ENCODE results near the gene ATP1B1. TPM values are rescaled to one million over a fixed set of nuclear protein-coding genes. Genes with fewer than 3 reads are reported as not detected.

ATP1B1 gene
- total and polyA plus RNA-seq, 2 of the 13 experiments (the other 11 are each of a cell fraction or from before 2014, with no cell fraction given): 134 to 135 TPM

DNA sequence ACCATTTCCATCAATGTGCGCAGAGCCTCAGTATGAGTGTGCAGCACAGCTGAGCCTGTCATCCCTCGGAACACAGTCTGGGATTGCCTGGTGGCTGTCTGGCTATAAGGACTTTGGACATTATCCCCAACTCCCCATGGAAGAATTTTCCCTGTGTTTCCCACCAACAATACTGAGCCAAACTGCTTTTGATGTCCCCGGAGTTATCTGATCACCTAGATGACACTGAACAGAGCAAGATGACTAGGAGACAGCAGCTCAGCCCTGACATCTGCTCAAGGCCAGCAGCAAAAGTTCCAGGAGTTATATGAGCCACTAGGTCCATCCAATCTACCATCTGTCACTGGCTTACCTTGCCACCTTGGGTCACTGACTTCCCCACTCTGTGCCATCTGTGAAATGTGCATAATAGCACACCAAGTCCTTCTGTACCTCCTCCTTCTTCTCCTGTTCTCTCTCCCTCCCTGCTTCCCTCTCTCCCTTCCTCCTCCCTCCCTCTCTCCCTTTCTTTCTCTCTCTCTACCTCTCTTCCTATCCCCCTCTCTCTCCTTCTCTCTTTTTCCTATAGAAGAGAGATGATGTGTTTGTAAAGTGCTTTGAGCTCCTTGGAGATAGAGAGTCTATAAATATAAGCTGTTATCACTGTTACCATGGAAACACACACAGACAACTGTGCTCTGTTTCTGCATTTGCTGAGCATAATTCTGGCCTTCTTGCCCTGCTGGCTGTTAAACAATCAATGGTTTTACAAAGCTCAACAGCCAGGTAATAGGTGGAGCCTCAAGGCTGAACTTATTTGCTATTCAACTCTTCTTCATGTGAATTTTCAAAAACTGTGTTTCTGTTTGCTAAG is 19.7 kb upstream of the ATP1B1 start (continued):
- TF ChIP-seq ZNF431 (CRISPR knock-in tag; IDR thresholded peaks at IDR 0.05; ENCODE audit: borderline replicate concordance, low read depth) (no peak), MZF1 (CRISPR knock-in tag; IDR thresholded peaks at IDR 0.05; ENCODE audit: borderline replicate concordance) (no peak), NFE2 (CRISPR knock-in tag; IDR thresholded peaks at IDR 0.05) (no peak), ZBTB14 (CRISPR knock-in tag; IDR thresholded peaks at IDR 0.05) (no peak), ZNF570 (CRISPR knock-in tag; IDR thresholded peaks at IDR 0.05; ENCODE audit: borderline replicate concordance) (no peak), ARID5B (CRISPR knock-in tag; IDR thresholded peaks at IDR 0.05) (peak; percentile 64), HNF1A (IDR thresholded peaks at IDR 0.05; ENCODE audit: low read depth) (no peak), HNF1A (CRISPR knock-in tag; IDR thresholded peaks at IDR 0.05; ENCODE audit: borderline replicate concordance) (no peak), ZNF75D (CRISPR knock-in tag; IDR thresholded peaks at IDR 0.05; ENCODE audit: borderline replicate concordance) (no peak), THRA (CRISPR knock-in tag; IDR thresholded peaks at IDR 0.05; ENCODE audit: borderline replicate concordance) (no peak), CENPX (CRISPR knock-in tag; IDR thresholded peaks at IDR 0.05) (no peak), ATF6 (CRISPR knock-in tag; conservative IDR thresholded peaks at IDR 0.05) (no peak), ZNF17 (CRISPR knock-in tag; IDR thresholded peaks at IDR 0.05) (no peak), ZNF30 (CRISPR knock-in tag; IDR thresholded peaks at IDR 0.05) (no peak), ZFP1 (CRISPR knock-in tag; IDR thresholded peaks at IDR 0.05) (no peak), SIX1 (CRISPR knock-in tag; IDR thresholded peaks at IDR 0.05; ENCODE audit: borderline replicate concordance) (peak; percentile 24; the same call in 1 of the 2 replicates)
